Ishikawa (cell line): ENCODE data around the gene SOD1.

Source experiments
- CEBPB ChIP-seq: IDR thresholded peaks from 2 replicates; pipeline ENCODE4 v1.6.1; 2012
- CREB1 ChIP-seq: IDR thresholded peaks from 2 replicates; pipeline ENCODE4 v1.6.1; 2012; ENCODE audit warnings: low read depth
- EGR1 ChIP-seq: IDR thresholded peaks from 2 replicates; pipeline ENCODE4 v1.6.1; 2012
- EP300 ChIP-seq: IDR thresholded peaks from 2 replicates; pipeline ENCODE4 v1.6.1; 2012; ENCODE audit warnings: borderline replicate concordance
- FOXM1 ChIP-seq: IDR thresholded peaks from 2 replicates; pipeline ENCODE4 v1.6.1; 2012; ENCODE audit warnings: low read depth, borderline replicate concordance
- MAX ChIP-seq: IDR thresholded peaks from 2 replicates; pipeline ENCODE4 v1.6.1; 2012
- NFIC ChIP-seq: IDR thresholded peaks from 2 replicates; pipeline ENCODE4 v1.6.1; 2012
- RAD21 ChIP-seq: IDR thresholded peaks from 2 replicates; pipeline ENCODE4 v1.6.1; 2012; ENCODE audit warnings: low read depth
- REST ChIP-seq: IDR thresholded peaks from 2 replicates; pipeline ENCODE4 v1.6.1; 2012; ENCODE audit warnings: low read depth, mild to moderate bottlenecking
- TAF1 ChIP-seq: IDR thresholded peaks from 2 replicates; pipeline ENCODE4 v1.6.1; 2012; ENCODE audit warnings: low read depth, mild to moderate bottlenecking
- TCF12 ChIP-seq: IDR thresholded peaks from 2 replicates; pipeline ENCODE4 v1.6.1; 2012; ENCODE audit warnings: low read depth
- TEAD4 ChIP-seq: IDR thresholded peaks from 2 replicates; pipeline ENCODE4 v1.6.1; 2012
- USF1 ChIP-seq: IDR thresholded peaks from 2 replicates; pipeline ENCODE4 v1.6.1; 2012
- YY1 ChIP-seq: IDR thresholded peaks from 2 replicates; pipeline ENCODE4 v1.6.1; 2012; ENCODE audit warnings: low read depth
- ZBTB7A ChIP-seq: IDR thresholded peaks from 2 replicates; pipeline ENCODE4 v1.6.1; 2012; ENCODE audit warnings: low read depth

SOD1 gene

GRCh38 chr21:31667132-31667531 is 7.6 kb downstream of the SOD1 start:
- no peak for TF ChIP-seq YY1
- TF ChIP-seq ZBTB7A: no peak
- TF ChIP-seq CREB1: no peak
- TF ChIP-seq TAF1: no peak
- TF ChIP-seq FOXM1: no peak
- TF ChIP-seq NFIC: no peak
- no peak for TF ChIP-seq USF1
- TF ChIP-seq EGR1: no peak
- no peak for TF ChIP-seq MAX
- TF ChIP-seq TEAD4: no peak
- no peak for TF ChIP-seq TCF12
- TF ChIP-seq EP300: no peak
- no peak for TF ChIP-seq CEBPB
- no peak for TF ChIP-seq RAD21
- no peak for TF ChIP-seq REST

GRCh38 chr21:31667639-31668038 is 8.1 kb downstream of the SOD1 start:
- no peak for TF ChIP-seq MAX
- no peak for TF ChIP-seq FOXM1
- no peak for TF ChIP-seq USF1
- no peak for TF ChIP-seq EGR1
- TF ChIP-seq CEBPB: no peak
- no peak for TF ChIP-seq REST
- no peak for TF ChIP-seq ZBTB7A
- TF ChIP-seq EP300: no peak
- TF ChIP-seq CREB1: no peak

GRCh38 chr21:31668651-31669491 is 9.4 kb downstream of the SOD1 start:
- TF ChIP-seq MAX (no peak), YY1 (no peak), ZBTB7A (no peak), TAF1 (no peak), REST (no peak), EP300 (no peak), RAD21 (no peak), TEAD4 (no peak), FOXM1 (no peak), EGR1 (no peak), CEBPB (no peak), CREB1 (no peak), USF1 (no peak), TCF12 (no peak), NFIC (no peak)

- TF ChIP-seq NFIC: no peak
These were observed 10.6 kb downstream of the SOD1 start for GRCh38 chr21:31670070-31670469.
